ENCODE results near the gene GAB2.
A peak's percentile ranks its signal among the peaks of the same experiment; 100 is the strongest.
"Not testable (repeated sequence)": the region's sequence is repeated elsewhere in the genome, so short reads cannot be mapped to it uniquely, and the experiment has no call there.

Gene GAB2, protein sequence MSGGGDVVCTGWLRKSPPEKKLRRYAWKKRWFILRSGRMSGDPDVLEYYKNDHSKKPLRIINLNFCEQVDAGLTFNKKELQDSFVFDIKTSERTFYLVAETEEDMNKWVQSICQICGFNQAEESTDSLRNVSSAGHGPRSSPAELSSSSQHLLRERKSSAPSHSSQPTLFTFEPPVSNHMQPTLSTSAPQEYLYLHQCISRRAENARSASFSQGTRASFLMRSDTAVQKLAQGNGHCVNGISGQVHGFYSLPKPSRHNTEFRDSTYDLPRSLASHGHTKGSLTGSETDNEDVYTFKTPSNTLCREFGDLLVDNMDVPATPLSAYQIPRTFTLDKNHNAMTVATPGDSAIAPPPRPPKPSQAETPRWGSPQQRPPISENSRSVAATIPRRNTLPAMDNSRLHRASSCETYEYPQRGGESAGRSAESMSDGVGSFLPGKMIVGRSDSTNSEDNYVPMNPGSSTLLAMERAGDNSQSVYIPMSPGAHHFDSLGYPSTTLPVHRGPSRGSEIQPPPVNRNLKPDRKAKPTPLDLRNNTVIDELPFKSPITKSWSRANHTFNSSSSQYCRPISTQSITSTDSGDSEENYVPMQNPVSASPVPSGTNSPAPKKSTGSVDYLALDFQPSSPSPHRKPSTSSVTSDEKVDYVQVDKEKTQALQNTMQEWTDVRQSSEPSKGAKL

DNA sequence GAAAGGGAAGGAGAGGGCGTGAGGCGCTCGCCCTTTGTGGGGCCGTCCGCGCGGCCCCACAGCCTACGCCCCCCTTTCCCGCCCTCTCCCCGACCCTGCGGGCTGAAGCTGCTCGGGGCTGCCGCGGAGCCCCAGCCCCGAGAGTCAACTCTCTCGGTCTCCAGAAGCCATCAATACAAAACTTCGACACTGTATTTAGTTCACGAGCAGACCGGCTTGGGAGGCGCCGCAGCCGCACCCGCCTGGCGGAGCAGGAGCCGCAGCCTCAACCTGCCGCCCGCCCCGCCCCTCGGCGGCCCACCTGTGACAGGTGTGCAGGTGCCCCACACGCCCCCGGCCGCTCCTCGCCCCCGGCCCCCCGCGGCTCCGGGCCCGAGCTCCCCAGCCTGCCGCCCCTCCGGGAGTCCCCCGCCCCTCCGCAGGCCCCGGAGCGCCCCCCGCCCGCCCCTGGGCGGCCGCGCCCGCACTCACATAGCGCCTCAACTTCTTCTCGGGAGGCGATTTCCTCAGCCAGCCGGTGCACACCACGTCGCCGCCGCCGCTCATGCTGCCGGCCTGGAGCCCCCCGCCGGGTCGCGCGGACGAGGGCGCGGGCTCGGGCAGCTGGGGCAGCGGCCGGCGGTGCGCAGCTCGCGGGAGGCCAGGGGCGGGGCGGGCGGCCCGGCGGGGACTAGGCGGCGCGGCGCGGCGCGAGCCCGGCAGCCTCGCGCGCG lies at the start of gene GAB2:
TSS of gene GAB2 (minus strand) at position 646 of the 713 bp plus-strand sequence. CDS start at position 546, 100 bp downstream.
- peak; percentile 19 for DNase-seq

DNA sequence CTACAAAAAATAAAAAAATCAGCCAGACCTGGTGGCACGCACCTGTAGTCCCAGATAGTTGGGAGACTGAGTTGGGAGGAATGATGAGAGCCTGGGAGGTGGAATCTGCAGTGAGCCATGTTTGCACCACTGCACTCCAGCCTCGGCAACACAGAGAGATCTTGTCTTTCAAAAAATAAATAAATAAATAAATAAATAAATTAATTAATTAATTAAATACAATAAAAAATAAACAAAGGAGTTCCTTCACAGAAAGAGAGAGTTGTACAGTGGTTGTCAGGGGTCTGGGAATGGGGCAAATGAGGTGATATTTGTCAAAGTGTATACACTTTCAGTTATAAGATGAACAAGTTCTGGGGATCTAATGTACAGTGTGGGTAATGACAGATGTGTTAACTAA lies 49.8 kb upstream of the GAB2 start:
- no peak for DNase-seq

DNA sequence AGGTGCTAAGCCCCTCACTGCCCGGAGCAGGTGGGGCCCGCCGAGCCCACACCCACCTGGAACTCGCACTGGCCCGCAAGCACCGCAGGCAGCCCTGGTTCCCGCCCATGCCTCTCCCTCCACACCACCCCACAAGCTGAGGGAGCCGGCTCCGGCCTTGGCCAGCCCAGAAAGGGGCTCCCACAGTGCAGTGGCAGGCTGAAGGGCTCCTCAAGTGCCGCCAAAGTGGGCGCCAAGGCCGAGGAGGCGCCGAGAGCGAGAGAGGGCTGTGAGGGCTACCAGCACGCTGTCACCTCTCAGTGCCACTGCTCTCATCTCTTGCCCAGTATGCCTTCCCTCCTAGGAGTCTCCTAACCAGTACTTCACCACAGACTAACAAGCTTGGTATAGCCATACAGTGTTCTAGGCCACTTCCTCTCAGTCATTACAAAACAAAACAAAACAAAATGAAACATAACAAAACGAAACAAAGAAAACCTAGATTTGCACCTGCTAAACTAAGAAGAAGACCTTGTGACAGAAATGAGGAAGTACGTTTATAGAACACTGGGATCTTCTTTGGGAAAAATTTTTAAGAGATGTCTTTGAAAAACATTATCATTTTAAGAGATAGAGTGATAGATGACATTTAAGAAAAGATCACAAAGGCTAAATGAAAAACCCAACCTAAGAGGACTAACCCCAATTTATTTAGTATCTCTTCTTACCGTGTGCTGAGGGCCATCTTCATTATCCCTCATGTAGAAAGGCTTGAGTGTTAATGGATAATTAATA lies 47.7 kb upstream of the GAB2 start:
- peak; percentile 37 for DNase-seq

DNA sequence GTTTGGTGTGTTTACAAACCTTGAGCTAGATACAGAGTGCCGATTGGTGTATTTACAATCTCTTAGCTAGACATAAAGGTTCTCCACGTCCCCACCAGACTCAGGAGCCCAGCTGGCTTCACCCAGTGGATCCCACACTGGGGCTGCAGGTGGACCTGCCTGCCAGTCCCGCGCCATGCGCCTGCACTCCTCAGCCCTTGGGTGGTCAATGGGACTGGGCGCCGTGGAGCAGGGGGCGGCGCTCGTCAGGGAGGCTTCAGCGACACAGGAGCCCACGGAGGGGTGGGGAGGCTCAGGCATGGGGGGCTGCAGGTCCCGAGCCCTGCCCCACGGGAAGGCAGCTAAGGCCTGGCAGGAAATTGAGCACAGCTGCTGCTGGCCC lies 47.2 kb upstream of the GAB2 start:
- not testable (repeated sequence) for DNase-seq

DNA sequence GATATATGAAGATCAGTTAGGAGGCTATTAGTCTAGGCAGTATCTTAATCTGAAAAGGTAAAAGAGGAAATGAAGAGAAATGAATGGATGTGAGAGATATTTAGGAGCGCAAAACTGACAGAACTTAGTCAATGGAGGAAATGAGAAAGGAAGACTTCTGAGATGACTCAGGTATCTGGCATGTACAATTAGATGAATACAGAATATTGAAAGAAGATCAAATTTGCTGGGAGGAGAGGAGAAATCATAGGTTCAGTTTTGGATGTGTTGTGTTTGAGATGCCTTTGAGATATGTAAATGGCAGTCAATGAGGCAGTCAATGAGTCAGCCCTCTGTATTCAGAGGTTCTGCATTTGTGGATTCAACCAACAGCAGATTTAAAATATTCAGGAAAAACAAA lies 42.9 kb upstream of the GAB2 start:
- DNase-seq = no peak

DNA sequence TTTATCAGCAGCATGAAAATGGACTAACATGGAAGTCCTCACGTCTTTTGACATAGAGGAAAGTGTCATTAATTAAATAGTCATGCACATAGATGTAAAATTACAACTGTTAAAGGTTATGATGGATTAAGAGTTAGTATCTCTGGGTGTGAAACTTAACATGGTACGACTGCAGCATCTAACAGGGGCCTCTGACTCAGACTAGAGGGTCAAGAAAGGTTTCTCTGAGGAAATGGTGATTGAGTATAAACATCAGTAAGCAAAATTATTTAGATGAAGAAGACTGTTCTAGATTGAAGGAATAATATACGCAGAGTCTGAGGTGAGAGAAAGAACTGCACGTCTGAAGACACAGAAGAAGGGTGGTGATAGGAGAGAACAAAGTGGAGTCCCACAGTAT lies 42.1 kb upstream of the GAB2 start:
- DNase-seq = no peak

DNA sequence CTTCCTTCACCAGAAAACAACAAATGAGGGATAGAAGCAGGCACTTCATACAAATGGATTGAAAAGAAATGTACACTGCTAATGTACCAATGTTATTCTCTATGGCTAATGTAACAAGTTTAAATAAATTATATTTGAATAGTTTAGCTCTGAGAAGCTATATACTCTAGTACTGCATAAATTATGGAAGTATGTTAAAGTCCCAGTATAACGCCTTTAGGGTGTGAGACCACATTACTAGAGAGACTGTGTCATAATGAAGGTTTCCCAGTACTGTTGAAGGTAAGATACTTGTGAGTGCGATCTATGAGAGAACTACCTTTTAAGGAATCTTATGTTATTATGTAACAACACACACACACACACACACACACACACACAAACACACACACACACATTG lies 39.8 kb upstream of the GAB2 start:
- no peak for DNase-seq

DNA sequence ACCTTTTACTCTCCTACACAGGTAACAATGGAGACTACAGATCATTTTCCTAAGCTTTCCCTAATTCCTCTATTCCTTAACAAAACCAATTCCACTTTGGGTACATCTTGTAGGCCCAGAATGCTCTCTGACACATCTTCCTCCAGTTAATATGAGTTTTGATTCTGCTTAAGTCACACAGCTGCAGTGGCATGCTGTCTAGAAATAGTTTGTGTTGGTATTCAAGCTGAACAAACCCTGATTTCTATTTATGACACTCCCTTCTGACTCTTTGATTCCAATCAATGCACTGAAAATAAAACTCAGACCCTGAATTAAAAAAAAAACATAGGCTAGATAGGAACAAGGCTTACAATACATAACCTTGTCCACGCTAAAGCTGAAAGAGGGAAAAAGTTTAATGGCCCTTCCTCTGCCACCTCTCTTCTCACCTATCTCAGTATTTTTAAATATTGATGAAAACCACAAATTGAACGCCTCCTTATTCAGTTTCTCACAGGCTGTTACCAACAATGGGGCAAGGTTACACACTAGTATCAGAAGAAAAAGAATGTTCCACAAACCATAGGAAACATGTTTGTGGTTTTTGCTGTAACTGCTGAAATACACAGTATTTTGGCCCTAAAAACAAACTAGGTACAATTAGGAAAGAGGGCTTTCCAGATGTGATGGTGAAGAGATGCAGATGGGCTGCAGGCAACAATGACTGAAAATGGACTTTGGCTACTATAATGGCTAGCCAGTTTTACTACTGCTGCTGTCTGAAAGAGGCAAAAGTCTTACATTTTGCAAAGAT lies 35.7 kb upstream of the GAB2 start:
- DNase-seq = no peak

DNA sequence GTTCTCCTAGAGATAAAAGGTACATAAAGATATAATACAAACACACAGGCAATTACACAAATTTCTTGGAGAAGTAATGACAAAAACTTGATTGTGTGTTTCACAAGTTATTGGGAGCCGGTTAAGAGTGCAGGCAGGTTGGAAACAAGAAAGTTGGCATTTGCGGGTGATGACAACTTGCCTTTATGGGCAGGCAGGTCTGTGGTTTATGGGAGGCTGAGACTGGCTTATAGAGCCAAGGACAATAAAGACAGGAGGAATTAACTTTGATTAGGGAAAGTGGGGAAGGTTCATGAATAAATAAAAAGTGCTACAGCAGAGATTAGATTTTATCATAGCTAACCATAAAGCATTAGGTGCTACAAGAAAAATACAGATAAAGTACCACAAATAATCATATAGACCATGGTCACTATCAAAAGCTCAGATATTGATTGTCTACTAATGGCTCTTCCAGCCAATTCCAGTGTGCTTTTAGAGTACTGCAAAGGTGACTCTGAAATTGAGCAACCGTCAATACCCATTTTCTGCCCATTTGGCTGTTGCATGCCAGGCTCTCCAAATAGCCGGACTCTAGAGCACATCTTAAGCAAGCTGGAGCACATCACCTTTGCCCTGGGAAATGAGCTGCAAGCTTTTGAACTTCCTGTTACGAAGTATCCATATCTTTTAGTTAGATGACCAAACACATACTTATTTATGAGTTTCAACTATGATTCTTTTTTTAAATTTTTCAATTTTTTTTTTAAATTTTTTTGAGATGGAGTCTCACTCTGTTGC lies 33.9 kb upstream of the GAB2 start:
- no peak for DNase-seq

DNA sequence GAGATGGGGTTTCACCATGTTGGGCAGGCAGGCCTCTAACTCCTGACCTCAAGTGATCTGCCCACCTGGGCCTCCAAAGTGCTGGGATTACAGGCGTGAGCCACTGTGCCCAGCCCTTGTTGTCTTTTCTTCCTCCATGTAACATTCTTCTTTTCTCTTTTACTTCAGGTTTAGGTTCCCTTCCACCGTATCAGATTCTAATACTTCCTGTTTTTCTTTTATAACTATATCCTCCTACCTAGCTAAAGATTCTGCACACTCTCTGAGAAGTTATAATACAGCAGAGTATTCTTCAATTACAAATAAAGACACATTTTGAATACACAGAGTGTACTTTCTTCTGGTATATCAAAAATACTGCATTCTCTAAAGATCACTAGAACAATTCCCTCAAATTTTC lies 33.2 kb upstream of the GAB2 start:
- DNase-seq = no peak

DNA sequence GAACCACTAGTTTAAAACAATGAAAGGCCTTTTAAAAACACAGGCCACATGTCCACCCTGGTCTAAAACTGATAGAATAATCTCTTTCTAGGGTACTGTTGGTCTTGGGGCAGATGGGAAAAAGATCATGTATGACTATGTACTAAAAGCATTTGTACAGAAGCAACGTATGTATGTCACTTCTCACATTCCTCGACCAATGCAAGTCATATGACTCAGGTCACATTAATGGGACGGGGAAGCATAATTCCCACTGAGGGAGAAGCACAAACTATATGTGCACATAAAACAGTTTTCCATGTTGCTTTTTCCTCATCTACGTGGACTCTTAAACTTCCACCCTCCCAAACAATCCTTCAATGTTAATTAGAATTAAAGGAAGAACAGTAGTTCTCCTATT lies 32.2 kb upstream of the GAB2 start:
- DNase-seq = no peak

DNA sequence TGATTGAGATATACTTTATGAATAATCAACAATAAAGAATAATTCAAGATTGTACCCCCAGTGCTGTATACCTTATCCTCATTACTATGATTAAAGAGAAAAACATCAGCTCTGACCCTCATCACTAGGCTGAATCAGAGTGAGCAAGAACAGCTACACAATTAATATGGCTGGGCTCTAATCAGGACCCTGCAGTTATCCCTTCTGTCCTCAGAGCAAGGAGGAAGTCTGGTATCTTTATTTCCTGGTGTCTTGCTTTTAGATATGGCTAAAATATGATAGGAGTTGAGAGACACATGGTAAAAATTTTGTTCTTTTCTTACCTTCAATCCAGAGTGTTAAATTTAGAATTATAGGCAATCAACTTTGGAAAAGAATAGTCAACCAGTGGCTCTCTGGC lies 28.6 kb upstream of the GAB2 start:
- no peak for DNase-seq

DNA sequence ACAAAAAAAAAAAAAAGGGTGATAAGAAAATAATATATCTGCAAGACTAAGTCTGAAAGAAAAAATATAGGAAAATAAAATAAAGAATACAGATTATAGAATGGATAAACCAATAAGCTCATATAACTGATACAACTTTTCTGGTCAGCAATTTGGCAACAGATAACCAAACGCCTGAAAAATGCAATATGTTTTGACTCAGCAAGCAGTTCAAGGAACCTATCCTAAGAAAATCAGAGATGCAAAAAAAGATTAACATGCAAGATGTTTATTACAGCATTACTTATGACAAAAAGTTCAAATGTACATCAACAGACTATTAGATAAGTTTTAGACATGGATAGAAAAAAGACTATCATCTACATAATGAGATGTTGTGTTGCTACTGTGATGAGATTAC lies 27.1 kb upstream of the GAB2 start:
- no peak for DNase-seq

DNA sequence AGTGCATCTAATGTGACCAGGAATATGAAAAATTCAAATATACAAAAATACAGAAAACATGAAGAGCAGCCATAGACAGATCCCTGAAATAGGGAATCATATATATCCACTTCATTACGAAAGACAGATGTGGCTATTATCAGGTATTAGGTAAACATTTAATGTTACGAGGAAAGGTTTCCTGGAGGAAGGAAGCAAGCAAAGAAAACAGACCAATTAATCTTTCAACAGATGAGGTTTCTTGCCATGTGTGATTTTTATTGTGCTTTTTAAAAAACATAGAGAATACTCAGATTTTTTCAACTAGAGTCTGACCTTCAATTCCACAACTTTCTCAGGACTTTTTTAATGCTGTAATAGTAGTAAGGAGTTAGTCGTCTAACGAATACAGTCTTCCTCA lies 24.3 kb upstream of the GAB2 start:
- no peak for DNase-seq

DNA sequence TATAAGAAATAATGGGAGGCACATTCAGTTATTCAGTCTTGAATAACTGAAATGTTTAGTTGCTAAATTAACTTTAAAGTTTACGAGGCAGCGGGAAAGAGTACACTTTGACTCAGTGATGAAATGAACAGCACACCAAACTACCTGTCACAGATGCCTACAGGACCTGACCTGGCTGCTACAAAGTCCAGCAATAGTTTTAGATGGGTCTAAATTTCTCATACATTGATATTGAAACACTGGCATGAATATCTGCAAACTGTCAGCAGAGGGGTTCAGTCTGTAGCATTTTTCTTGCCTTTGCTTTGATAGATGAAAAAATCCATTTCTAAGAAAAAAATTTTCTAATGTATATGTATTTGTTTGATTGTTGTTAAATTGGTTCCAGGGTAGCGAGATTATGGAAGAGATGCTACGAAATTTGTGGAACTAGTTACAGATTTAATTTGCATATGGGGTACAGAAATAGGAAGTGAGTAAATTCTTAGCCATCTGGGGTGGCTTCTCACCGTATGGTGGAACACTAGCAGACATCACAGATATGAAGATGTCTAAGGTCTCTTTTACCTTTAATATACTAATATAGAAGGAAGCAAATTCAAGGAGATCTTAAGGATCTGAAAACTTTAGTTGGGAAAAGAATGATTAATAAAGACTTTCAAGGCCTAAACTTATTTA lies 20.8 kb upstream of the GAB2 start:
- DNase-seq = no peak

DNA sequence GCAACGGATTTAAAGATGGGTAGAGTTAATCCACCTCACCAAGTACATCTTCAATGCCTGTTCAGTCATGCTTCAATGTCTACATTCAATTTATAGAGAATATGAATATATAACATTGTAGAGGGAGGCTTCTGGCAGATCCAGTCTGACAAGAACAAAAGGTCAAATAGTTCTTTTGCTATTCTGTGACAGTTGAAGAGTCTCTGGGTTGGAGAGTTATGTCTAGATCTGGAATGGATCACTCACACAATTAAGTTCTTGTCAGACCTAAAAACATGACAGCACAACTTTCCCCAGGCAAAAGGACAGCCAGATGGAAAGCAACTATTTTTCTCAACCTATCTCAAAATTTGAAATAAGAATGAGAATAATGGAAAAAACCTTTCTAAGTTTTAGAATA lies 15.3 kb upstream of the GAB2 start:
- no peak for DNase-seq

DNA sequence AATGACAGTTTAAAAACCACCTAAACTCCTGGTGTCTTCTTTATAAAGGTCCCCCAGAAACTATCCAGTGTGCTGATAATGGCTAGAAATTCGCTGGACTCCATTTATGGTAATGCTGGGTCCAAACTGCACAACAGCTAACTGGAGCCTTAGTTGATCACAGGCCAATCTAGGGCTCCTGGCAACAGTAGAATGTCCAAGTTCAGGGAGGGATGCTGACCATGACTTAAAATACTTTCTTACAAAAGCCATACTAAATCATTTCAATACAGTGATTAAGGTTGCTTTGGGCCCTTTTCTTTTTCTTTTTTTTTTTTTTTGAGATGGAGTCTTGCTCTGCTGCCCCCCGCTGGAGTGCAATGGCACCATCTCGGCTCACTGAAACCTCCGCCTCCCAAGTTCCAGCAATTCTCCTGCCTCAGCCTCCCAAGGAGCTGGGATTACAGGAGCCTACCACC lies 14.5 kb upstream of the GAB2 start:
- no peak for DNase-seq

DNA sequence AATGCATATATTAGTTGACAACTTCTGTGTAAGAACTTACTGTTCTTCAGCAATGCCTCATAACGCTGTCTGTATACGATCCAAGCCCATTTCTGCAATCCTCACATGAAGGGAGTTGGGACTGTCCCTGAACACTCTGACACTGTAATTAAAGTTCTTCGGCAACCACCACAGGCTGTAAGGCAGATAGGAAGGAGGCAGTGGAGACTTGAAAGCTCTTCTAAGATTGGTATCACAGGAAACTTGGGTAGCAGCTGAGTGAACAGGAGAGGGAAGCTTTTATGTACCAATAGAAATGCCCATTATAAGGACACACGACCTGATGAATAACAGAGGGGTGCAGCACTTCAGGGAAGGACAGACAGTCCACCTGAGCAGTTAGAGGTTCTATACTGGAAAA lies 12.0 kb upstream of the GAB2 start:
- no peak for DNase-seq

DNA sequence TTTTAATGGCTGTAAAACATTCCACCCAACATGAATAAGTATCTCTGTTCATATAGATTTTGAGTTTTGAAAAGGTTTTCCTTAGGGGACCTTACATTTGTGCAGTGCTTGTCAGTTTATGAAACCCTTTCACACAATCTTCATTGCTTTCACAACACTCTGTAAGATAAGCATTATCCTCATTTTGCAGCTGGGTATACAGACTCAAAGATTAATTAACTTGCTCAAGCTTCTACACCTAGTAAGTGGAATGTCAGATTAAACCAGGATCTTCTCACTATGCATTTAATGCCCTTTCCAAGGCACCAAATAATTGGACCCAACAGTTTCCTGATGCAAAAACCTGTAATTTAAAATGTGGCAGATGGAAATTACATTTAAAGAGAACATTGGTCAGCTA lies 11.6 kb upstream of the GAB2 start:
- DNase-seq = no peak

DNA sequence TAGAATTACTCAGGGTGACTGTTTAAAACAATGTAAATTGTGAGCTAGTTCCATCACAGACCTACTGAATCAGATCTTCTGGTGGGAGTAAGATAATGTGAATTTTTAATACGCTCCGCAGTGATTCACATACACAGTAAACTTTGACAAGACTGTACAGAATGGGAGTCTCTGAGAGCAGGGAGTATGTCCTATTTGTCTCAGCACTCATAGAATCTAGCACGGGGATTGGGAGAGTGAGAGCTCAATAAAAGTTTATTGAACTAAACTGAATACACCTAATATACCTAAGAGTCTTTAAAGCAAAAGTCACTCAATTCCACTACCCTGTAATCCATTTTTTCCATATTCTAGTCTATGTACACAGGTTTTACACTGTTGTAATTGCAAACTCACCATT lies 11.2 kb upstream of the GAB2 start:
- no peak for DNase-seq

DNA sequence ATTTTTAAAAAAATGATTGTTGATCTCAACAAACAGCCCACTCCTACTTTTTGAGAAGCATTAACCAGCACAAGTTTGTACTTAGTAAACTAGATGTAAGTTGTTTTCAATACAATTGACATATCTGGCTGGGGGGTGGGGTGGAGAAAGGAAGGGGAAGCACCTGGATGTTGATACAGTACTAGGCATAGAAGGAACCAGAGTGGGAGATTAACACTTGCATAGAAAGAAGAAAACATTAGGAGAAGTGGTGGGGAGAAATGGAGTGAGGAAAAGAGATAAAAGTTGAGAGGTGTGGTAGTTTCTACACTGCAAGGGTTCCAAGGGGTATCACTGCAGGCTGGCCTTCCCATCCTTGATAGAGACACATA lies 10.6 kb upstream of the GAB2 start:
- DNase-seq = no peak
